Kidney (tissue), 14 donors: ENCODE data around the gene ATP6V1G2. TPM values are rescaled to one million over a fixed set of nuclear protein-coding genes. Genes with fewer than 3 reads are reported as not detected.
A peak's percentile ranks its signal among the peaks of the same experiment; 100 is the strongest.
"Not testable (repeated sequence)": the region's sequence is repeated elsewhere in the genome, so short reads cannot be mapped to it uniquely, and the experiment has no call there.

Experiments
- DNase-seq, 5 donors: peaks; one replicate each; pipeline ENCODE4 v3.0.0-alpha.2; 2013 to 2020
- FAIRE-seq: peaks from 2 replicates; lab custom pipeline; 2012; peaks lifted over from hg19 to GRCh38; lab: Jason Lieb, UNC
- H3K27ac ChIP-seq, 2 donors: one replicate each; pipeline ENCODE4 v1.7.0; 2013; ENCODE audit warnings: low read depth in 2 of 2, low read length in 2 of 2, inconsistent platforms in 1 of 2
- H3K27me3 ChIP-seq: one replicate; pipeline ENCODE4 v1.7.1; 2013; ENCODE audit warnings: low read length, inconsistent platforms; ENCODE audit not compliant: control insufficient read depth, insufficient read depth
- H3K36me3 ChIP-seq, 3 donors: one replicate each; pipeline versions ENCODE4 v1.7.0 to v1.7.1; 2013; ENCODE audit warnings: low read length in 3 of 3, control low read depth in 1 of 3, inconsistent platforms in 1 of 3; ENCODE audit not compliant: insufficient read depth in 3 of 3, control insufficient read depth in 2 of 3
- H3K4me1 ChIP-seq, 3 donors: one replicate each; pipeline versions ENCODE4 v1.7.0 to v1.7.1; 2013; ENCODE audit warnings: low read length in 3 of 3, inconsistent platforms in 1 of 3, low read depth in 1 of 3; ENCODE audit not compliant: control insufficient read depth in 2 of 3, insufficient read depth in 2 of 3
- H3K4me3 ChIP-seq, 3 donors: one replicate each; pipeline versions ENCODE4 v1.7.0 to v1.8.1; 2013; ENCODE audit warnings: low read length in 3 of 3, control low read depth in 1 of 3, inconsistent platforms in 1 of 3
- H3K9ac ChIP-seq, 3 donors: one replicate each; pipeline versions ENCODE4 v1.7.0 to v1.7.1; 2013; ENCODE audit warnings: low read length in 3 of 3, control low read depth in 1 of 3, inconsistent platforms in 1 of 3
- H3K9me3 ChIP-seq, 3 donors: one replicate each; pipeline versions ENCODE4 v1.7.0 to v1.7.1; 2013; ENCODE audit warnings: low read length in 3 of 3, control low read depth in 1 of 3, inconsistent platforms in 1 of 3; ENCODE audit not compliant: control insufficient read depth in 2 of 3, insufficient read depth in 1 of 3
- intact Hi-C: fragments of 100-400 bp; cut with DNase I; formaldehyde crosslinking; loops from one replicate; pipeline ENCODE4 v1.11.1; 2022
- polyA plus RNA-seq: library from polyadenylated mRNA; stranded (reverse); fragments of 350-450 nt; fragmentation: Illumina TruSeq; extraction: RNeasy Lipid Tissue Mini Kit (QIAGEN cat#74804); gene quantifications from one replicate; pipeline ENCODE4 v1.2.3, GENCODE V29; 2014; ENCODE audit warnings: low read depth, low replicate concordance; ENCODE audit not compliant: insufficient read depth
- total RNA-seq: library from RNA; stranded (reverse); fragmentation: NEBNext Ultra II Directional; extraction: Animal tissue kit (Norgen Biotek cat#: 25700); gene quantifications from one replicate; pipeline ENCODE4 v1.2.1, GENCODE V29; 2021
- TF ChIP-seq, protein P1 (sequence below): IDR thresholded peaks from 3 replicates; pipeline ENCODE4 v1.5.1; 2012; ENCODE audit warnings: mild to moderate bottlenecking, moderate library complexity, borderline replicate concordance; ENCODE audit not compliant: insufficient read depth; ENCODE audit errors: extremely low read depth
- donor health status: control.
- donor health status: control.
- donor health status: control.
- donor health status: control.
- donor health status: control.
- donor health status: DM: yes; HTN: yes; CAD: no.
- donor health status: Normal renal cell carcinoma (clear cell type).

ATP6V1G2 gene
- total and polyA plus RNA-seq, 2 donors from 2014 or later = 1.2 to 6.0 TPM

- DNase-seq = peak in 2 of 5 donors; percentile 14 to 24
- no peak overlapping the region for H3K4me3 ChIP-seq
- no peak overlapping the region for H3K9ac ChIP-seq
- peaks cover 0 to 3% (median 0%) of the 10 kb centered on the region in 3 donors for H3K4me1 ChIP-seq
- no peak overlapping the region for H3K27ac ChIP-seq
- H3K27me3 ChIP-seq = peaks cover 15% of the 10 kb centered on the region
- TF ChIP-seq, protein P1, sequence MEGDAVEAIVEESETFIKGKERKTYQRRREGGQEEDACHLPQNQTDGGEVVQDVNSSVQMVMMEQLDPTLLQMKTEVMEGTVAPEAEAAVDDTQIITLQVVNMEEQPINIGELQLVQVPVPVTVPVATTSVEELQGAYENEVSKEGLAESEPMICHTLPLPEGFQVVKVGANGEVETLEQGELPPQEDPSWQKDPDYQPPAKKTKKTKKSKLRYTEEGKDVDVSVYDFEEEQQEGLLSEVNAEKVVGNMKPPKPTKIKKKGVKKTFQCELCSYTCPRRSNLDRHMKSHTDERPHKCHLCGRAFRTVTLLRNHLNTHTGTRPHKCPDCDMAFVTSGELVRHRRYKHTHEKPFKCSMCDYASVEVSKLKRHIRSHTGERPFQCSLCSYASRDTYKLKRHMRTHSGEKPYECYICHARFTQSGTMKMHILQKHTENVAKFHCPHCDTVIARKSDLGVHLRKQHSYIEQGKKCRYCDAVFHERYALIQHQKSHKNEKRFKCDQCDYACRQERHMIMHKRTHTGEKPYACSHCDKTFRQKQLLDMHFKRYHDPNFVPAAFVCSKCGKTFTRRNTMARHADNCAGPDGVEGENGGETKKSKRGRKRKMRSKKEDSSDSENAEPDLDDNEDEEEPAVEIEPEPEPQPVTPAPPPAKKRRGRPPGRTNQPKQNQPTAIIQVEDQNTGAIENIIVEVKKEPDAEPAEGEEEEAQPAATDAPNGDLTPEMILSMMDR = no peak
- no peaks in the 10 kb centered on the region for H3K9me3 ChIP-seq
- H3K36me3 ChIP-seq = no peaks in the 10 kb centered on the region
- intact Hi-C loops = no loop called here
- FAIRE-seq = no peak
Measured at GRCh38 chr6:31498748-31499147, 47.7 kb downstream of the ATP6V1G2 start.

DNA sequence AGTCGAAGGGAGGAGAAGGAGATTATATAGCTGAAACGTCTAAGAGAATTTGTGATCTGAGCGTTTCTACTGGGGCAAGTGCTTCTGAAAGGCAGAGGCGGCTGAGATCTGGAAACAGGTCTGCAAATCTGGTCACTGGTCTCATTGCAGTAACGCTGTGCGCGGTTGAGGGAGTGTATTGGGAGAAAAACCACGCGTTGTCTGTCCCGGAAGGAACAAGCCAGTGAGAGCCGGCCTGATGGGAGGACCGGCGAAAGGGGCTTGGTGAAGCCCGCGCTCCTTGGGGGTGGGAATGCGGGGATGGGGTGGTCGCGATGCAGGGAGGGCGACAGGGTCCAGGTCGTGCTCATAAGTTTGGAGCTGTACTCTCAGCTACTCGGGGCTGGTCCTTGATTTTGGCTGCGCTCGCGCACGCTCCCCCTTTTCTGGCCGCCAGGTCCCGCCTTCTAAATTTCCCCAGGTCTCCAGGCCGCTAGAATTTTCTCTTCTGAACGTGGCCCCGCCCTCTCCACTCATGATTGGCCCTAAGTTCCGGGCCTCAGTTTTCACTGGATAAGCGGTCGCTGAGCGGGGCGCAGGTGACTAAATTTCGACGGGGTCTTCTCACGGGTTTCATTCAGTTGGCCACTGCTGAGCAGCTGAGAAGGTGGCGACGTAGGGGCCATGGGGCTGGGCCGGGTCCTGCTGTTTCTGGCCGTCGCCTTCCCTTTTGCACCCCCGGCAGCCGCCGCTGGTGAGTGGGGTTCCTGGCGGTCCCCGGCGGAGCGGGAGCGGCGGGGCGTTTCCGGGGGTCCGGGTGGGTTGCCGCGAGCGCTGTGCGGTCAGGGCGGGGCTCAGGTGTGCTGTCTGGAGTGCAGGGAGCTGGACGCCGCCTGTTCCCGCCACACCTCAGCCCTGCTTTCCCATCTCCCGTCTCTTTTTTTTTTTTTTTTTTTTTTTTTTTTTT is 48.6 kb downstream of the ATP6V1G2 start, which contains the start of gene MICB:
MICB (plus strand) TSS at position 615 of the 946 bp plus-strand sequence; CDS start at position 664, 49 bp downstream.
- DNase-seq = peak; percentile 72 to 90 (median 83)
- Histone ChIP-seq H3K4me1 (peaks cover 0 to 3% (median 2%) of the 10 kb centered on the region in 3 donors), H3K4me3 (peak within 1 kb of the TSS; percentile 56 to 72 (median 71)), H3K9me3 (no peaks in the 10 kb centered on the region), H3K27ac (peak within 1 kb of the TSS in 1 of 2 donors; percentile 79), H3K36me3 (no peaks in the 10 kb centered on the region), H3K27me3 (peaks cover 15% of the 10 kb centered on the region), H3K9ac (peak within 1 kb of the TSS; percentile 26 to 67 (median 67))
- TF ChIP-seq, protein P1 = no peak
- no peak for FAIRE-seq
- intact Hi-C loops = no loop called here

- H3K4me1 ChIP-seq, FAIRE-seq, H3K9ac ChIP-seq, H3K36me3 ChIP-seq, H3K27ac ChIP-seq, intact Hi-C loops, DNase-seq, H3K4me3 ChIP-seq, H3K9me3 ChIP-seq: not testable (repeated sequence)
- peaks cover 15% of the 10 kb centered on the region for H3K27me3 ChIP-seq
Measured at GRCh38 chr6:31496826-31497225, 49.6 kb downstream of the ATP6V1G2 start.

DNA sequence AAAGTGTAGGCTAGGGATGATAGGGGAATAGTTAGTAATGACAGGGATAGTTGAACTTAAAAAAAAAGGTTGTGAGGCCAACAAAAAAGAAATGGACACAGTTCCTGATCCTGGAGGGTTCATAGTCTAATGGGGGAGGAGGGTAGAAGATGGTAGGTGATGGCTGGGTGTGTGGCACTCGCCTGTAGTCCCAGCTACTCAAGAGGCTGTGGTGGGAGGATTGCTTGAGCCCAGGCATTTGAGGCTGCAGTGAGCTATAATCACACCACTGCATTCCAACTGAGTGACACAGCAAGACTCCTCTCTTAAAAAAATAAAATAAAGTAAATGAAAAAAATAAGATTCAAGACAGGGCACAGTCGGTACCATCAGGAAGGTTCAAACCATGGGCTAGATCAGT is 50.8 kb downstream of the ATP6V1G2 start:
- DNase-seq (no peak), FAIRE-seq (no peak)
- H3K27ac ChIP-seq = no peak overlapping the region
- H3K27me3 ChIP-seq = peaks cover 15% of the 10 kb centered on the region
- no peak overlapping the region for H3K4me3 ChIP-seq
- no peak overlapping the region for H3K9ac ChIP-seq
- intact Hi-C loops = no loop called here
- H3K4me1 ChIP-seq = peaks cover 0 to 3% (median 2%) of the 10 kb centered on the region in 3 donors
- TF ChIP-seq, protein P1 = no peak
- no peaks in the 10 kb centered on the region for H3K9me3 ChIP-seq
- H3K36me3 ChIP-seq = no peaks in the 10 kb centered on the region
